ENCODE results near the gene DAAM1.

DNA sequence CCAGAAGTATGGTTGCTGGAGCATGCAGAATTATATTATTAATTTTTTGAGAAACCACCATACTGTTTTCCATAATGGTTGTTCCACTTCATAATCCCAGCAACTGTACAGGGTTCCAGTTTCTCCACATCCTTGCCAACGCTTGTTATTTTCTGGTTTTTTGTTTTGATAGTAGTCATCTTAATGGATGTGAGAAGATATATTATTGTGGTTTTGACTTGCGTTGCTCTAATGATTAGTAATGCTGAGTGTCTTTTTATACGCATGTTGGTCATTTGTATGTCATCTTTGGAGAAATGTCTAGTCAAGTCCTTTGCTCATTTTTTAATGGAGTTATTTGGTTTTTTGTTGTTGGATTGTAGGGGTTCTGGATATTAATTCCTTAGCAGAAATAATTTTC lies 58.1 kb downstream of the DAAM1 start:
- TF ChIP-seq POLR2AphosphoS5 (IDR thresholded peaks at IDR 0.05) (no peak), CTCF (IDR thresholded peaks at IDR 0.05) (no peak)
